Neural cell (in vitro differentiated cells): ENCODE measurements around the gene LRRC1.

Experiments used
- EP300 ChIP-seq: fragments of 450-650 bp; conservative IDR thresholded peaks from 2 replicates; pipeline ENCODE4 v1.6.1; 2014; ENCODE audit warnings: antibody characterized with exemption, mild to moderate bottlenecking, moderate library complexity; ENCODE audit not compliant: poor library complexity, severe bottlenecking
- EZH2 ChIP-seq: fragments of 200-600, 300-800 bp; shearing (Covaris generic), sonication (generic); IDR thresholded peaks from 2 replicates; pipeline ENCODE4 v1.6.1; 2014; ENCODE audit warnings: antibody characterized with exemption, low read length, borderline replicate concordance, mild to moderate bottlenecking; ENCODE audit not compliant: insufficient read depth, poor library complexity, severe bottlenecking
- MXI1 ChIP-seq: fragments of 450-650 bp; conservative IDR thresholded peaks from 2 replicates; pipeline ENCODE4 v1.6.1; 2014; ENCODE audit warnings: antibody characterized with exemption, mild to moderate bottlenecking; ENCODE audit not compliant: poor library complexity, severe bottlenecking
- POLR2AphosphoS5 ChIP-seq: IDR thresholded peaks from 2 replicates; pipeline ENCODE4 v1.6.1; 2012
- RAD21 ChIP-seq: fragments of 450-650 bp; conservative IDR thresholded peaks from 2 replicates; pipeline ENCODE4 v1.6.1; 2014; ENCODE audit warnings: antibody characterized with exemption, mild to moderate bottlenecking, moderate library complexity
- SMC3 ChIP-seq: fragments of 450-650 bp; conservative IDR thresholded peaks from 2 replicates; pipeline ENCODE4 v1.6.1; 2014; ENCODE audit warnings: antibody characterized with exemption, mild to moderate bottlenecking, moderate library complexity; ENCODE audit not compliant: poor library complexity
- TAF1 ChIP-seq: IDR thresholded peaks from 2 replicates; pipeline ENCODE4 v1.6.1; 2012; ENCODE audit warnings: low read depth
- TF ChIP-seq, protein P1 (sequence below): fragments of 450-650 bp; IDR thresholded peaks from 2 replicates; pipeline ENCODE4 v1.5.1; 2014; ENCODE audit warnings: antibody characterized with exemption, mild to moderate bottlenecking, moderate library complexity; ENCODE audit not compliant: poor library complexity, severe bottlenecking
- TF ChIP-seq, protein P2 (sequence below): IDR thresholded peaks from 2 replicates; pipeline ENCODE4 v1.6.1; 2012; ENCODE audit warnings: borderline replicate concordance

DNA sequence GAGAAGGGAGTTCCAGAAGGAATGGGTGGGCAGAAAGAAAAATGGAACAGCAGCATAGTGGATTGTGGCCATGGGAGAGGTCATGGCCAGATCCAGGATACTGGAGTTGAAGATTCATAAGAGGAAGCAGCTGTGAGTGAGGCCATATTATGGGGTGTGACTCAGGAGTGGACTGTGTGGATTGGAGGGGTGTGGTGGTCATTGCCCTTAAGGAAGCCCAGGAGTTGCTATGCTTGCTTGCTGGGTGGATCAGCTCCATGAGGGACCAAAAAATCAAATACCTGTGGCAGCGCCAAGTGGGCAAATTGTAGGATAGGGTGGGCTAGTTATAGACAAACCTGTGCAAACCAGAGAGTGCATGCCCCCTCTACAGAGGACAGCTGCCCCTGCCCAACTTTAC lies 18.3 kb downstream of the LRRC1 start:
- TF ChIP-seq, protein P1, sequence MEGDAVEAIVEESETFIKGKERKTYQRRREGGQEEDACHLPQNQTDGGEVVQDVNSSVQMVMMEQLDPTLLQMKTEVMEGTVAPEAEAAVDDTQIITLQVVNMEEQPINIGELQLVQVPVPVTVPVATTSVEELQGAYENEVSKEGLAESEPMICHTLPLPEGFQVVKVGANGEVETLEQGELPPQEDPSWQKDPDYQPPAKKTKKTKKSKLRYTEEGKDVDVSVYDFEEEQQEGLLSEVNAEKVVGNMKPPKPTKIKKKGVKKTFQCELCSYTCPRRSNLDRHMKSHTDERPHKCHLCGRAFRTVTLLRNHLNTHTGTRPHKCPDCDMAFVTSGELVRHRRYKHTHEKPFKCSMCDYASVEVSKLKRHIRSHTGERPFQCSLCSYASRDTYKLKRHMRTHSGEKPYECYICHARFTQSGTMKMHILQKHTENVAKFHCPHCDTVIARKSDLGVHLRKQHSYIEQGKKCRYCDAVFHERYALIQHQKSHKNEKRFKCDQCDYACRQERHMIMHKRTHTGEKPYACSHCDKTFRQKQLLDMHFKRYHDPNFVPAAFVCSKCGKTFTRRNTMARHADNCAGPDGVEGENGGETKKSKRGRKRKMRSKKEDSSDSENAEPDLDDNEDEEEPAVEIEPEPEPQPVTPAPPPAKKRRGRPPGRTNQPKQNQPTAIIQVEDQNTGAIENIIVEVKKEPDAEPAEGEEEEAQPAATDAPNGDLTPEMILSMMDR, result no peak
- TF ChIP-seq EZH2 (no peak), RAD21 (no peak), EP300 (no peak), TAF1 (no peak), POLR2AphosphoS5 (no peak), SMC3 (no peak), MXI1 (no peak)
- TF ChIP-seq, protein P2, sequence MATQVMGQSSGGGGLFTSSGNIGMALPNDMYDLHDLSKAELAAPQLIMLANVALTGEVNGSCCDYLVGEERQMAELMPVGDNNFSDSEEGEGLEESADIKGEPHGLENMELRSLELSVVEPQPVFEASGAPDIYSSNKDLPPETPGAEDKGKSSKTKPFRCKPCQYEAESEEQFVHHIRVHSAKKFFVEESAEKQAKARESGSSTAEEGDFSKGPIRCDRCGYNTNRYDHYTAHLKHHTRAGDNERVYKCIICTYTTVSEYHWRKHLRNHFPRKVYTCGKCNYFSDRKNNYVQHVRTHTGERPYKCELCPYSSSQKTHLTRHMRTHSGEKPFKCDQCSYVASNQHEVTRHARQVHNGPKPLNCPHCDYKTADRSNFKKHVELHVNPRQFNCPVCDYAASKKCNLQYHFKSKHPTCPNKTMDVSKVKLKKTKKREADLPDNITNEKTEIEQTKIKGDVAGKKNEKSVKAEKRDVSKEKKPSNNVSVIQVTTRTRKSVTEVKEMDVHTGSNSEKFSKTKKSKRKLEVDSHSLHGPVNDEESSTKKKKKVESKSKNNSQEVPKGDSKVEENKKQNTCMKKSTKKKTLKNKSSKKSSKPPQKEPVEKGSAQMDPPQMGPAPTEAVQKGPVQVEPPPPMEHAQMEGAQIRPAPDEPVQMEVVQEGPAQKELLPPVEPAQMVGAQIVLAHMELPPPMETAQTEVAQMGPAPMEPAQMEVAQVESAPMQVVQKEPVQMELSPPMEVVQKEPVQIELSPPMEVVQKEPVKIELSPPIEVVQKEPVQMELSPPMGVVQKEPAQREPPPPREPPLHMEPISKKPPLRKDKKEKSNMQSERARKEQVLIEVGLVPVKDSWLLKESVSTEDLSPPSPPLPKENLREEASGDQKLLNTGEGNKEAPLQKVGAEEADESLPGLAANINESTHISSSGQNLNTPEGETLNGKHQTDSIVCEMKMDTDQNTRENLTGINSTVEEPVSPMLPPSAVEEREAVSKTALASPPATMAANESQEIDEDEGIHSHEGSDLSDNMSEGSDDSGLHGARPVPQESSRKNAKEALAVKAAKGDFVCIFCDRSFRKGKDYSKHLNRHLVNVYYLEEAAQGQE, result no peak
